Measurements from ENCODE around the gene POLE4. TPM values are rescaled to one million over a fixed set of nuclear protein-coding genes. Genes with fewer than 3 reads are reported as not detected.

POLE4 gene, protein sequence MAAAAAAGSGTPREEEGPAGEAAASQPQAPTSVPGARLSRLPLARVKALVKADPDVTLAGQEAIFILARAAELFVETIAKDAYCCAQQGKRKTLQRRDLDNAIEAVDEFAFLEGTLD
- 18.5 and 20.1 TPM in 2 replicates for total RNA-seq

DNA sequence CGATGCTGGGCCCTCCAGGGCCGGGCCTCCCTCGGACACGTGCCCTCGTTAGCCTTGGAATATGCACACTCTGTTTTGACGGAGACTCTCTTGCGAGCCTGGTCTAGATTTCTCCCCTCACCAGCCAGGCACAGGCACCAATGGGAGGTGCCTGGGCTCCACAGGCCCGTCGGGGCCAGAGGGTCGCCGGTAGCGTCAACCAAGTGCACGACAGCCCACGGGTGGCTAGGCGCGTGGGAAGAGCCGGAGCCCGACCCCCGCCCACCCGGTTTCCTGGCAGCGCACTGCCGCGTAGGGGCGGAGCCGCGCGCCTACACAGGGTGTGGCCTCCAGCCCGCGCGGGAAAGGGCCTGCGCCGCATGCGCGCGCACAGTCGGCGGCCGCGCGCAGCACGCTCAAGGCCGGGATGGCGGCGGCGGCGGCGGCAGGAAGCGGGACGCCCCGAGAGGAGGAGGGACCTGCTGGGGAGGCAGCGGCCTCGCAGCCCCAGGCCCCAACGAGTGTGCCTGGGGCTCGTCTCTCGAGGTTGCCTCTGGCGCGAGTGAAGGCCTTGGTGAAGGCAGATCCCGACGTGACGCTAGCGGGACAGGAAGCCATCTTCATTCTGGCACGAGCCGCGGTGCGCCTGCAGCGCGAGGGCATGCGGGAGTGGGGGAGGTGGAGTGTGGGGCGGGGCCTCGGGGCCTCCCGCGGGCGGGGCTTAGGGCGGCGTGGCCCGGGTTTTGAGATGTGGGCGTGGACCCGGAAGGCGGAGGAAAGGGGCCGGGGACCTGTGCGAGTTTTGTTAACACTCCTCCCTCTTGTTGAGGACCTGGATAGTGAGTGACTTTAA, at the start of gene POLE4:
Gene POLE4, plus strand, starts transcription at position 370 of the 832 bp plus-strand sequence. Its CDS starts 37 bp downstream, at position 407.

Other genes starting within 250 kb of the POLE4 start
- 15.8 and 20.8 TPM in 2 replicates for gene HK2, start 124.5 kb upstream of the POLE4 start, total RNA-seq
- not detected in 2 replicates for gene TACR1, start 240.9 kb downstream of the POLE4 start, total RNA-seq